Measurements from ENCODE around the gene GSTK1.

The GSTK1 gene

GRCh38 chr7:143238289-143238980 is 24.8 kb upstream of the GSTK1 start:
- ChIA-PET POLR2A (interaction anchor here (1.0 kb wide), 1 partner anchor 25 kb away, joined by 3 read pairs; the partner anchor contains the start of gene GSTK1), CTCF (interaction anchor here (0.5 to 4.2 kb wide), 7 partner anchors 16 to 1486 kb away, joined by 3 to 56 read pairs (median 25); partner anchors contain the start of gene TAS2R40)
- Histone ChIP-seq H3K4me3 (ENCODE audit: low read depth, low read length) (no peak overlapping the region), H3K9me3 (ENCODE audit: control insufficient read depth, insufficient read depth, low read depth, low read length) (no peaks in the 10 kb centered on the region), H3K27ac (ENCODE audit: extremely low read depth, low read depth, low read length) (no peak overlapping the region), H3K4me1 (ENCODE audit: control insufficient read depth, insufficient read depth, low read length) (no peaks in the 10 kb centered on the region), H3K36me3 (ENCODE audit: control insufficient read depth in 2 of 2, insufficient read depth in 1 of 2, low read length in 2 of 2) (no peaks in the 10 kb centered on the region)
- TF ChIP-seq ZSCAN4 (tag by site-specific recombination; IDR thresholded peaks at IDR 0.05) (no peak), PBX3 (CRISPR knock-in tag; IDR thresholded peaks at IDR 0.05) (no peak), ZNF280C (tag by site-specific recombination; IDR thresholded peaks at IDR 0.05) (no peak), BCL11B (tag by site-specific recombination; IDR thresholded peaks at IDR 0.05; ENCODE audit: low read depth) (no peak), ZNF677 (tag by site-specific recombination; IDR thresholded peaks at IDR 0.05) (no peak), ZNF335 (tag by site-specific recombination; conservative IDR thresholded peaks at IDR 0.05) (no peak), ZNF202 (tag by site-specific recombination; IDR thresholded peaks at IDR 0.05; ENCODE audit: borderline replicate concordance) (no peak), HOXD13 (CRISPR knock-in tag; IDR thresholded peaks at IDR 0.05; ENCODE audit: borderline replicate concordance) (no peak), ZNF664 (tag by site-specific recombination; IDR thresholded peaks at IDR 0.05) (no peak), ZBTB48 (tag by site-specific recombination; IDR thresholded peaks at IDR 0.05) (no peak), ZNF23 (tag by site-specific recombination; IDR thresholded peaks at IDR 0.05; ENCODE audit: borderline replicate concordance) (no peak), ZNF654 (tag by site-specific recombination; IDR thresholded peaks at IDR 0.05; ENCODE audit: low read depth) (no peak), ZNF561 (tag by site-specific recombination; IDR thresholded peaks at IDR 0.05; ENCODE audit: borderline replicate concordance) (no peak), ZNF585B (tag by site-specific recombination; IDR thresholded peaks at IDR 0.05) (no peak), ZSCAN18 (tag by site-specific recombination; IDR thresholded peaks at IDR 0.05) (no peak), ZNF544 (tag by site-specific recombination; IDR thresholded peaks at IDR 0.05) (no peak), ZBTB44 (tag by site-specific recombination; IDR thresholded peaks at IDR 0.05) (no peak), ZNF843 (tag by site-specific recombination; IDR thresholded peaks at IDR 0.05) (no peak), ZNF266 (tag by site-specific recombination; IDR thresholded peaks at IDR 0.05; ENCODE audit: low read depth) (no peak)

All from HEK293 (cell line).